Measurements from ENCODE around the gene RNF103.
A peak's percentile ranks its signal among the peaks of the same experiment; 100 is the strongest.

Gene RNF103

DNA sequence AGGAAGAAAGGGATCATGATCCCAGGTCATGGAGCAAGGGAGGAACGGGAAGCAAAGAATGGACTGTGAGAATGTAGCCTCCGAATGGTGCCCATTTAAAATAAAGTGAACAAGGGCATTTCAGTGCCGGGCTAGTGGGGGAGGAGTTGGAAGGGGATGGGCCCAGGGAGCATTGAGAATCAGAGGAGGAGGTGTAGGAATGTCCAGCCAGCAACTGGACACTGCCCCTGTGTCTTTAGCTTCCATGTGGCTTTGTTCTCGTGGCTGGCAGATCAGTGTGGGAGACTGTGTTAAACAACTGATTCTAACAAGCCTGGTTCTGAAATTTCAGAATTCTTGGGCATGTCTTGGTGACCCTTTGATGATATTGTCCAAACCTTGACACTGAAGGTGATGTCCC lies 1.4 kb upstream of the RNF103 start:
- no peaks in the 10 kb centered on the region for H3K9me3 ChIP-seq (ENCODE audit: control insufficient read depth, low read length)
- H3K27ac ChIP-seq, result no peak overlapping the region
- no peaks in the 10 kb centered on the region for H3K27me3 ChIP-seq (ENCODE audit: control insufficient read depth, insufficient read depth, low read length)
- H3K4me3 ChIP-seq (ENCODE audit: low read depth, low read length), result no peak overlapping the region
- H3K4me1 ChIP-seq, result no peaks in the 10 kb centered on the region
- TF ChIP-seq, protein P1, sequence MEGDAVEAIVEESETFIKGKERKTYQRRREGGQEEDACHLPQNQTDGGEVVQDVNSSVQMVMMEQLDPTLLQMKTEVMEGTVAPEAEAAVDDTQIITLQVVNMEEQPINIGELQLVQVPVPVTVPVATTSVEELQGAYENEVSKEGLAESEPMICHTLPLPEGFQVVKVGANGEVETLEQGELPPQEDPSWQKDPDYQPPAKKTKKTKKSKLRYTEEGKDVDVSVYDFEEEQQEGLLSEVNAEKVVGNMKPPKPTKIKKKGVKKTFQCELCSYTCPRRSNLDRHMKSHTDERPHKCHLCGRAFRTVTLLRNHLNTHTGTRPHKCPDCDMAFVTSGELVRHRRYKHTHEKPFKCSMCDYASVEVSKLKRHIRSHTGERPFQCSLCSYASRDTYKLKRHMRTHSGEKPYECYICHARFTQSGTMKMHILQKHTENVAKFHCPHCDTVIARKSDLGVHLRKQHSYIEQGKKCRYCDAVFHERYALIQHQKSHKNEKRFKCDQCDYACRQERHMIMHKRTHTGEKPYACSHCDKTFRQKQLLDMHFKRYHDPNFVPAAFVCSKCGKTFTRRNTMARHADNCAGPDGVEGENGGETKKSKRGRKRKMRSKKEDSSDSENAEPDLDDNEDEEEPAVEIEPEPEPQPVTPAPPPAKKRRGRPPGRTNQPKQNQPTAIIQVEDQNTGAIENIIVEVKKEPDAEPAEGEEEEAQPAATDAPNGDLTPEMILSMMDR (IDR thresholded peaks at IDR 0.05), result no peak
- no peak overlapping the region for H3K9ac ChIP-seq
- H3K36me3 ChIP-seq (ENCODE audit: control insufficient read depth, insufficient read depth, low read length), result no peaks in the 10 kb centered on the region
- H2AFZ ChIP-seq, result no peak overlapping the region
- no peak overlapping the region for H3K4me2 ChIP-seq (ENCODE audit: low read length)
- peaks cover 6% of the 10 kb centered on the region for H3K79me2 ChIP-seq

DNA sequence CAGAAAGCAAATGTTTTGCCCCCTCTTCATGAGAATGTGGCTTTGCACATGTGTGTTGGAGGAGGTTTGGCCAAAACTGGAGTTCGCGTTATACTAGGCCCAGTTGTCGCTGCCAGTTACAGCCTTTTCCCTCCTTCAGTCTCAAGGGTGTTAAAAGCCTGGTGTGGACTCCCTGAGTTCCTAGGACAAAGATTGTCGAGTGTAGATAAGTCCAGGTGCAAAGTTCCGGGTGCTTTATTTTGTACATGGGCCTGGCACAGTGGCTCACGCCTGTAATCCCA lies 542 bp upstream of the RNF103 start:
- Histone ChIP-seq H3K36me3 (ENCODE audit: control insufficient read depth, insufficient read depth, low read length) (no peaks in the 10 kb centered on the region), H3K79me2 (peaks cover 10% of the 10 kb centered on the region), H3K9ac (no peak overlapping the region), H3K4me3 (ENCODE audit: low read depth, low read length) (peak overlapping the region; percentile 52), H3K4me1 (no peaks in the 10 kb centered on the region), H2AFZ (peak overlapping the region; percentile 74), H3K9me3 (ENCODE audit: control insufficient read depth, low read length) (no peaks in the 10 kb centered on the region), H3K4me2 (ENCODE audit: low read length) (peak overlapping the region; percentile 55), H3K27me3 (ENCODE audit: control insufficient read depth, insufficient read depth, low read length) (no peaks in the 10 kb centered on the region), H3K27ac (peak overlapping the region; percentile 81)
- TF ChIP-seq, protein P1 (IDR thresholded peaks at IDR 0.05), result no peak

DNA sequence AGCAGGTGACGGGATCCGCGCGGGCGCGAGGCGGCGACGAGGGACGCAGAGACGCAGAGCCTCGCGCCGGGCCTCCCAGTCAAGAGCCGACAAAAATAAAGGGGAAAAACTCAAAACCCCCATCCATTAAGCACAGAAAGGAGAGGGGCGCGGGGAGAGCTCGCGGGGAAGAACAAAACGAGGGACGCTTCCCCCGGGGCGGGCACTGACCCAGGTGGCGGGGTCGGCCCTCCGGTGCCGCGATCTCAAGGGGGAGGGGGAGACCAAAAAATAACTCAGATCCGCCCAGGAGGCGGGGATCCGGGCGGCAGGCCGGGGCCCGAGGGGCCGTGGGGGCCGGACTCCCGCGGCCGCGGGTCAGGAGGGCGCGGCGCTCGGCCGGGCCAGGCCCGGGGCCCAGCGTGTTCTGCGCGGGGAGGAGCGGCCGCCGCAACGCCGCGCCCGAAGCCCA lies 597 bp downstream of the RNF103 start:
- H3K79me2 ChIP-seq, result peaks cover 17% of the 10 kb centered on the region
- no peaks in the 10 kb centered on the region for H3K9me3 ChIP-seq (ENCODE audit: control insufficient read depth, low read length)
- TF ChIP-seq, protein P1 (IDR thresholded peaks at IDR 0.05), result no peak
- H3K9ac ChIP-seq, result peak overlapping the region; percentile 88
- H3K36me3 ChIP-seq (ENCODE audit: control insufficient read depth, insufficient read depth, low read length), result no peaks in the 10 kb centered on the region
- H3K4me1 ChIP-seq, result no peaks in the 10 kb centered on the region
- peak overlapping the region; percentile 95 for H3K27ac ChIP-seq
- H2AFZ ChIP-seq, result peak overlapping the region; percentile 76
- H3K27me3 ChIP-seq (ENCODE audit: control insufficient read depth, insufficient read depth, low read length), result no peaks in the 10 kb centered on the region
- peak overlapping the region; percentile 79 for H3K4me3 ChIP-seq (ENCODE audit: low read depth, low read length)
- peak overlapping the region; percentile 81 for H3K4me2 ChIP-seq (ENCODE audit: low read length)

DNA sequence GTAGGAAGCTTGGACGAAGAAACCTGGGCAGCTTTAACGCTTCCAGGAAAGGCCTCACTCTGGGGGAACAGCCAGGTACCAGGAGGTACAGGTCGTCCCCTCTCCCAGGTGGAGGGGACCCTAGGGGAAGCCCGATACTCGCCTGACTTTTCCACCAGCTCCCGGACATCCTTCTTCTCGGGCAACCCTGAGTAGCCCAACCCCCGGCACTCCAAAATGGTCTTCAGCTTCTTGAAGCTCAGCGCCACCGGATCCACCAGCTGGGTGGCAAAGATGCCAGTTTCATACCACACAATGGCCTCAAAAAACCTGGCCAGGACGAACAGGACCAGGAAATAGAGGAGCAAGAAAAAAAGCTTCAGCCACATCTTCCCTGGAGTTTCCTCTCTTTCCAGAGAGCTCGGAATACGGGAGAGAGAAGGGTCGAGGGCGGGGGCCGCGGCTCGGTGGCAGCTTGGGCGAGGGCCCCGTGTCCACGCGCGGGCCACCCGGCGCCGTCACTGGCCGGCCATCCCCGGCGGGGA lies 1.1 kb downstream of the RNF103 start:
- H3K9ac ChIP-seq, result peak overlapping the region; percentile 88
- H3K4me1 ChIP-seq, result no peaks in the 10 kb centered on the region
- H3K27me3 ChIP-seq (ENCODE audit: control insufficient read depth, insufficient read depth, low read length), result no peaks in the 10 kb centered on the region
- H2AFZ ChIP-seq, result peak overlapping the region; percentile 76
- TF ChIP-seq, protein P1 (IDR thresholded peaks at IDR 0.05), result no peak
- no peaks in the 10 kb centered on the region for H3K9me3 ChIP-seq (ENCODE audit: control insufficient read depth, low read length)
- H3K4me2 ChIP-seq (ENCODE audit: low read length), result peak overlapping the region; percentile 81
- peak overlapping the region; percentile 95 for H3K27ac ChIP-seq
- peaks cover 17% of the 10 kb centered on the region for H3K79me2 ChIP-seq
- peak overlapping the region; percentile 79 for H3K4me3 ChIP-seq (ENCODE audit: low read depth, low read length)
- H3K36me3 ChIP-seq (ENCODE audit: control insufficient read depth, insufficient read depth, low read length), result no peaks in the 10 kb centered on the region

DNA sequence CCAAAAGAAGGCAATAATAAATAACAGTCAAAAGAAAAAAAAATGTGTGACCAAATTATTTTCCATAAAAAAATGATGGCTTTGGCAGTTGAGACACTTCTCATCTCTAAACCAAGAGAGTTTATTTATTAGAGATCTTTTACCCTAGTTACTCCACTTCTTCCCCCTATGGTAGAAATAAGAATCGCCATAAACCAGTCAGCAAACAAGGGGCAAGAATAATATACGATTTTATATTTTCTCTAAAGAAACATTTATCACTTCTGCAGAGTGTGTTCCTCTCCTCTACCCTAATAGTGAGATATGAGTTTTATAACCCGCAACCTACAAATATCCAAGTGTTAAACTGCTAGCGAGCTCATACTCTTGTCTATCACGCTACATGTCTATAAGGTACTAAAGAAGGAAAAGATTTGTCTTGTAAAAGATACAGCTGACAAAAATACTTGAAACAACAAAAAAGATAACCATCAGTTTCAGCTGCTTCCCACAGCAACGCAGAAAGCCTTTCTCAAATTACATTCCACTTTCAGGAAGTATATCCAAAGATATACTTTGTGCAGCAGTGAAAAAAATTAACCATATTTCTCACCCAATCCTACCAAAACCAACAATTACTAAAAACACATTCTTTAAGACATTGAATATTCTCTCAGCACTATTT lies 2.3 kb downstream of the RNF103 start:
- Histone ChIP-seq H3K4me1 (no peaks in the 10 kb centered on the region), H3K9me3 (ENCODE audit: control insufficient read depth, low read length) (no peaks in the 10 kb centered on the region), H2AFZ (no peak overlapping the region), H3K27me3 (ENCODE audit: control insufficient read depth, insufficient read depth, low read length) (no peaks in the 10 kb centered on the region), H3K4me3 (ENCODE audit: low read depth, low read length) (peak overlapping the region; percentile 79), H3K36me3 (ENCODE audit: control insufficient read depth, insufficient read depth, low read length) (no peaks in the 10 kb centered on the region), H3K9ac (no peak overlapping the region), H3K4me2 (ENCODE audit: low read length) (peak overlapping the region; percentile 81), H3K27ac (peak overlapping the region; percentile 95), H3K79me2 (peaks cover 23% of the 10 kb centered on the region)
- TF ChIP-seq, protein P1 (IDR thresholded peaks at IDR 0.05), result no peak
